Measurements from ENCODE around the gene LRRN4CL. TPM values are rescaled to one million over a fixed set of nuclear protein-coding genes. Genes with fewer than 3 reads are reported as not detected.

Gene LRRN4CL
- total and polyA plus RNA-seq, 9 of the 15 experiments (the other 6 are each of a cell fraction or from before 2014, with no cell fraction given) = 0.03 to 0.11 (median 0.05) TPM; not detected in 4

DNA sequence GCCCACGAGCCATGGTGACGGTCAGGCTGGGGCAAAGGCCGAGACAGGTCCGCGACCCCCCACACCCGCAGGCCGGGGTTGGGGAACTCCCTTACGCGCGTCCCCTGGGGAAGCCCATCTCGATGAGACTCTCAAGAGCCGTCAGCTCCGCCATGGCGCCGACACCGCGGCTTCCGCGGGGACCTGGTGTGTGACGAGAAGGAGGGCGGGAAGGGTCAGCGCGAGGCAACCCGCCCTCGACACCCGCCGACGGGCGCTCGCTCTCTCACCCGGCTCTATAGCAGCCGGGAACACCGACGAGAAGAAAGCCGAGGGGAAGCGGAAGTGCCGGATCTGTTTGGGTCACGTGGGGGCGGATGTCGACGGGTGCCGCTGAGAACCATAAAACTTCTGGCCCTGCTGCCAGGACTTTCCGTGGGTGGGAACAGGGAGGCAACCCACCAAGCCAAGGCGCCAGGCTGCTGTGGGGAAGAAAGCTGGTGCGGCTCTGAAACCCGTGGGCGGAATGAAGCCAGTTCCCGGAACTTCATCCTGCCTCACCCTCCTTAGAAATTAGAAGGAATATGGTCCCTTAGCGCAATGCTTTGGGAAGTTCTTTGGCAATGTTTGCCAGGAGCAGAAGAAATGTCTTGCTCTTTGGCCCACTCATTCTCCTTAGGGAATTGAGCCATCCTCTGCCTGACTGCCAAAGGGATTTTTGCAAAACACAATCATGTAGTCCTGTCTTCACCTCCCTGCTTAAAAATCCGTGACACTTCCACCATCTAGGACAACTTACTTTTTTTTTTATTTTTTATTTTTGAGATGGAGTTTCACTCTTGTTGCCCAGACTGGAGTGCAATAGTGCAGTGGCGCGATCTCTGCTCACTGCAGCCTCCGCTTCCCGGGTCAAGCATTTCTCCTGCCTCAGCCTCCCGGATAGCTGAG, 10.3 kb downstream of the LRRN4CL start, which contains the start of gene UBXN1 (continued):
- TF ChIP-seq RUNX1 (IDR thresholded peaks at IDR 0.05; ENCODE audit: low read depth) (no peak), TAF9B (IDR thresholded peaks at IDR 0.05; ENCODE audit: partially characterized antibody) (peak; percentile 58), SRSF9 (IDR thresholded peaks at IDR 0.05; ENCODE audit: borderline replicate concordance, low read depth, low read length) (no peak), PRPF4 (IDR thresholded peaks at IDR 0.05; ENCODE audit: insufficient read depth, low read depth, low read length, poor library complexity, severe bottlenecking) (no peak), FIP1L1 (IDR thresholded peaks at IDR 0.05; ENCODE audit: low read depth, low read length, poor library complexity, severe bottlenecking) (peak; percentile 67), ZNF311 (CRISPR knock-in tag; IDR thresholded peaks at IDR 0.05) (no peak), NFE2 (IDR thresholded peaks at IDR 0.05; ENCODE audit: low read depth) (no peak), ZNF274 (IDR thresholded peaks at IDR 0.05; ENCODE audit: borderline replicate concordance, low read depth, low read length) (no peak), POU5F1 (IDR thresholded peaks at IDR 0.05; ENCODE audit: borderline replicate concordance, low read depth, low read length, partially characterized antibody) (peak; percentile 91), HNRNPK (IDR thresholded peaks at IDR 0.05; ENCODE audit: low read depth, low read length, poor library complexity, severe bottlenecking) (no peak), GABPA (tag; conservative IDR thresholded peaks at IDR 0.05; ENCODE audit: low read depth) (peak; percentile 94), JUNB (CRISPR knock-in tag; conservative IDR thresholded peaks at IDR 0.05) (no peak), BMI1 (IDR thresholded peaks at IDR 0.05; ENCODE audit: low read length) (no peak), TAF15 (IDR thresholded peaks at IDR 0.05; ENCODE audit: low read depth, low read length) (no peak), HNRNPH1 (optimal IDR thresholded peaks at IDR 0.05; ENCODE audit: low read depth, low read length) (no peak), ETV5 (CRISPR knock-in tag; IDR thresholded peaks at IDR 0.05; ENCODE audit: low read depth) (peak; percentile 85; the same call in 1 of the 2 replicates), ZNF124 (CRISPR knock-in tag; IDR thresholded peaks at IDR 0.05) (no peak), KAT2B (IDR thresholded peaks at IDR 0.05; ENCODE audit: low read depth, low read length) (no peak), TCF7L2 (IDR thresholded peaks at IDR 0.05; ENCODE audit: low read depth, low read length) (no peak)
- TF ChIP-seq, protein P1, sequence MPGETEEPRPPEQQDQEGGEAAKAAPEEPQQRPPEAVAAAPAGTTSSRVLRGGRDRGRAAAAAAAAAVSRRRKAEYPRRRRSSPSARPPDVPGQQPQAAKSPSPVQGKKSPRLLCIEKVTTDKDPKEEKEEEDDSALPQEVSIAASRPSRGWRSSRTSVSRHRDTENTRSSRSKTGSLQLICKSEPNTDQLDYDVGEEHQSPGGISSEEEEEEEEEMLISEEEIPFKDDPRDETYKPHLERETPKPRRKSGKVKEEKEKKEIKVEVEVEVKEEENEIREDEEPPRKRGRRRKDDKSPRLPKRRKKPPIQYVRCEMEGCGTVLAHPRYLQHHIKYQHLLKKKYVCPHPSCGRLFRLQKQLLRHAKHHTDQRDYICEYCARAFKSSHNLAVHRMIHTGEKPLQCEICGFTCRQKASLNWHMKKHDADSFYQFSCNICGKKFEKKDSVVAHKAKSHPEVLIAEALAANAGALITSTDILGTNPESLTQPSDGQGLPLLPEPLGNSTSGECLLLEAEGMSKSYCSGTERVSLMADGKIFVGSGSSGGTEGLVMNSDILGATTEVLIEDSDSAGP (CRISPR knock-in tag; IDR thresholded peaks at IDR 0.05) = no peak
- TF ChIP-seq, protein P2, sequence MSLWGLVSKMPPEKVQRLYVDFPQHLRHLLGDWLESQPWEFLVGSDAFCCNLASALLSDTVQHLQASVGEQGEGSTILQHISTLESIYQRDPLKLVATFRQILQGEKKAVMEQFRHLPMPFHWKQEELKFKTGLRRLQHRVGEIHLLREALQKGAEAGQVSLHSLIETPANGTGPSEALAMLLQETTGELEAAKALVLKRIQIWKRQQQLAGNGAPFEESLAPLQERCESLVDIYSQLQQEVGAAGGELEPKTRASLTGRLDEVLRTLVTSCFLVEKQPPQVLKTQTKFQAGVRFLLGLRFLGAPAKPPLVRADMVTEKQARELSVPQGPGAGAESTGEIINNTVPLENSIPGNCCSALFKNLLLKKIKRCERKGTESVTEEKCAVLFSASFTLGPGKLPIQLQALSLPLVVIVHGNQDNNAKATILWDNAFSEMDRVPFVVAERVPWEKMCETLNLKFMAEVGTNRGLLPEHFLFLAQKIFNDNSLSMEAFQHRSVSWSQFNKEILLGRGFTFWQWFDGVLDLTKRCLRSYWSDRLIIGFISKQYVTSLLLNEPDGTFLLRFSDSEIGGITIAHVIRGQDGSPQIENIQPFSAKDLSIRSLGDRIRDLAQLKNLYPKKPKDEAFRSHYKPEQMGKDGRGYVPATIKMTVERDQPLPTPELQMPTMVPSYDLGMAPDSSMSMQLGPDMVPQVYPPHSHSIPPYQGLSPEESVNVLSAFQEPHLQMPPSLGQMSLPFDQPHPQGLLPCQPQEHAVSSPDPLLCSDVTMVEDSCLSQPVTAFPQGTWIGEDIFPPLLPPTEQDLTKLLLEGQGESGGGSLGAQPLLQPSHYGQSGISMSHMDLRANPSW (CRISPR knock-in tag; IDR thresholded peaks at IDR 0.05) = no peak
- TF ChIP-seq, protein P3, sequence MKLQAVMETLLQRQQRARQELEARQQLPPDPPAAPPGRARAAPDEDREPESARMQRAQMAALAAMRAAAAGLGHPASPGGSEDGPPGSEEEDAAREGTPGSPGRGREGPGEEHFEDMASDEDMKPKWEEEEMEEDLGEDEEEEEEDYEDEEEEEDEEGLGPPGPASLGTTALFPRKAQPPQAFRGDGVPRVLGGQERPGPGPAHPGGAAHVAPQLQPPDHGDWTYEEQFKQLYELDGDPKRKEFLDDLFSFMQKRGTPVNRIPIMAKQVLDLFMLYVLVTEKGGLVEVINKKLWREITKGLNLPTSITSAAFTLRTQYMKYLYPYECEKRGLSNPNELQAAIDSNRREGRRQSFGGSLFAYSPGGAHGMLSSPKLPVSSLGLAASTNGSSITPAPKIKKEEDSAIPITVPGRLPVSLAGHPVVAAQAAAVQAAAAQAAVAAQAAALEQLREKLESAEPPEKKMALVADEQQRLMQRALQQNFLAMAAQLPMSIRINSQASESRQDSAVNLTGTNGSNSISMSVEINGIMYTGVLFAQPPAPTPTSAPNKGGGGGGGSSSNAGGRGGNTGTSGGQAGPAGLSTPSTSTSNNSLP (IDR thresholded peaks at IDR 0.05; ENCODE audit: borderline replicate concordance, low read depth, low read length) = no peak

Measured in K562 (cell line).